Activated naive CD4-positive, alpha-beta T cell treated with anti-CD3 and anti-CD28 coated beads, Interleukin-2, amount 10 ng/mL, durations not matched to agents 7 days and 5 days (primary cell): ENCODE data around the gene SPDYE2B.
"Not testable (repeated sequence)": the region's sequence is repeated elsewhere in the genome, so short reads cannot be mapped to it uniquely, and the experiment has no call there.

ENCODE experiments used
- CTCF ChIA-PET: fragments of 350-600 bp; sonication (Branson Sonifier 250); formaldehyde crosslinking; loops from one replicate; lab custom pipeline; 2021; ENCODE audit warnings: antibody characterized with exemption; lab: Charles Lee
- DNase-seq: peaks from one replicate; pipeline ENCODE4 v3.0.0-alpha.2; 2020
- H3K27ac Mint-ChIP-seq: one replicate; pipeline ENCODE4 v1.8.0; 2021; ENCODE audit warnings: mild to moderate bottlenecking, moderate library complexity, mixed read lengths
- H3K27me3 Mint-ChIP-seq: one replicate; pipeline ENCODE4 v1.8.0; 2021; ENCODE audit warnings: mild to moderate bottlenecking, mixed read lengths
- H3K36me3 Mint-ChIP-seq: one replicate; pipeline ENCODE4 v1.8.0; 2021; ENCODE audit warnings: mixed read lengths
- H3K4me1 Mint-ChIP-seq: one replicate; pipeline ENCODE4 v1.8.0; 2021; ENCODE audit warnings: mixed read lengths
- H3K4me3 Mint-ChIP-seq: one replicate; pipeline ENCODE4 v1.8.0; 2021; ENCODE audit warnings: mild to moderate bottlenecking, moderate library complexity, mixed read lengths
- H3K9me3 Mint-ChIP-seq: one replicate; pipeline ENCODE4 v1.8.0; 2021; ENCODE audit warnings: mixed read lengths

SPDYE2B gene

DNA sequence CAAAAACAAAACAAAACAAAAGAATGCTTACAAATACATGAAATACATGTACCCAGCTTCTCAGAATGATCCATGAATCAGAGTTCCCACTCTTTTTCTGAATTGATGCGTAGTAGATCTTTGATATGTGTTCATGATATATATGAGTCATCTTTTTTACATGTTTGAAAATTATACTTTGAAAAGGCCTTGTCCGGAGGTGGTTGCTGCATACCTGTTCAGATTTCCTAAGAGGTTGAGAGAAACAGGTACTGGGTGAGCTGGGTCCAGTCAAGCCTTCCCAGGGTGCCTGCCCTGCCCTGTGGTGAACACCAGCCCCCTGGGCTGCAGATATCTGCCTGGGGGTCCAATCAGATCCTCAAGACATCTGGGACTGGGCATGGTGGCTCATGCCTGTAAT lies 25.4 kb downstream of the SPDYE2B start:
- H3K9me3 Mint-ChIP-seq, H3K36me3 Mint-ChIP-seq, DNase-seq, H3K4me3 Mint-ChIP-seq, CTCF ChIA-PET, H3K27ac Mint-ChIP-seq, H3K4me1 Mint-ChIP-seq, H3K27me3 Mint-ChIP-seq: not testable (repeated sequence)

DNA sequence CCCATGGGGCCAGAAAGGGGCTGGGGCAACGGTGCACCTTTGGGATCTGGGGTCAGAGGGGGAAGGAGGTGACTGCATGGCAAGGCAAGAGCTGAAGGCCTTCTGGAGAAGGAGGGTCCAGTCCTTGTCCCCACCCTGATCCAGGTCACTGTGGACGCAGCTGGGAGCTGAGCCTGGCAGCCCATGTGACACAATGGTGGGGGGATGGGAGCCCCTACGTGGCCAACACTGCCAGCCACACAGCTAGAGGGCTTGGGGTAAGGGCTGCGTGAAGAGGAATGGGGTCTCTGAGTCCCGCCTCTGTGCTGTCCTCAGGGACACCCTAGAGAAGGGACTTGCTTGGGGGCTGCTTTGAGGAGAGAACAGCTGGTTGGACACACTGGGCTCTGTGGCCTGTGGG lies 30.7 kb downstream of the SPDYE2B start:
- H3K36me3 Mint-ChIP-seq, H3K9me3 Mint-ChIP-seq, CTCF ChIA-PET, H3K4me3 Mint-ChIP-seq, DNase-seq, H3K27ac Mint-ChIP-seq, H3K27me3 Mint-ChIP-seq, H3K4me1 Mint-ChIP-seq: not testable (repeated sequence)

DNA sequence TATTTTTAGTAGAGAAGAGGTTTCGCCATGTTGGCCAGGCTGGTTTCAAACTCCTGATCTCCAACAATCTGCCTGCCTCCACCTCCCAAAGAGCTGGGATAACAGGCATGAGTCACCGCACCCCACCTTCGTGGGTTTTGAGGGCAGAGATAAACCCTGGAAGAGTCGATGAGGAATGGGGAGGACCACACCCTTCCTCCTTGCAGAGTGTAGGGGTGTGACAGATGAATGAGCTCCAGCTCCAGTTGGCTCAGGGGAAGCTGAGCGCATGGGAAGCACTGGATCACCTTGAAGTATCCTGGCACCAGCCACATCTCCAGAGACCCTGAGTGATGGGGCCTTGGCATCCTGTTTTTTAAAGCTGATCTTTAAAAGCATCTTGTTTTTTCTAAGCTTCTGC lies 32.4 kb downstream of the SPDYE2B start:
- H3K9me3 Mint-ChIP-seq, H3K27ac Mint-ChIP-seq, DNase-seq, H3K4me1 Mint-ChIP-seq, H3K4me3 Mint-ChIP-seq, H3K27me3 Mint-ChIP-seq, CTCF ChIA-PET, H3K36me3 Mint-ChIP-seq: not testable (repeated sequence)

DNA sequence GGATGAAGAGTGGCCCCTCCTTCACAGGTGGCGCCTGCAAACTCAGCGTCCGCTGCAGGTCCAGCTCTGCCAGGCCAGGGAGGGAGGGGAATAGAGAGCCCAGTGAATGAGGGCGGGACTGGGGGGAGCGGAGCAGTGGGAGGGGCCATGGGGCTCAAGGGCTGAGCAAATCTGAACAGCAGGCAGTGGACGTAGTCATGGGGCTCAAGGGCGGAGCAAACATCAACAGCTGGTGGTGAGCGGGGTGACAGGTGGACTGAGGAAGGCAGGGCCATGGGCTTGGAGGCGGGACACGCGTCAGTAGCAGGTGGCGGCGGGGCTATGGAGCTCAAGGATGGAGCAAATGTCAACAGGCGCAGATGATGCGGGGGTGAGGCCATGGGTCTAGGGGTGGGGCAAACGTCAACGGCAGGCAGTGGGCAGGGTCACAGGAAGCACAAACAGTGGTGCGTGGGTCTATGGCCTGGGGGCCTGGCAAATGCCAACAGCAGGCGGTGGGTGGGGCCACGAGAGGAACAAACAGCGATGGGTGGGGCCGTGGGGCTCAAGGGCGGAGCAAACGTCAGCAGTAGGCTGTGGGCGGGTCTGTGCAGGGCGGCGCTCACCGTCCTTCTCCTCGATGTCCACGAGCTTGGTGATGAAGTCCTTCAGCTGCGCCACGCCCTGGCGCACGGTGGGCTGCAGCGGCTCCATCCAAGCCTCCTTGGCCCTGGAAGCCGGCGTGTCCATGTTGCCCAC lies 38.3 kb downstream of the SPDYE2B start:
- CTCF ChIA-PET, H3K27ac Mint-ChIP-seq, H3K27me3 Mint-ChIP-seq, H3K9me3 Mint-ChIP-seq, DNase-seq, H3K4me3 Mint-ChIP-seq, H3K36me3 Mint-ChIP-seq, H3K4me1 Mint-ChIP-seq: not testable (repeated sequence)

DNA sequence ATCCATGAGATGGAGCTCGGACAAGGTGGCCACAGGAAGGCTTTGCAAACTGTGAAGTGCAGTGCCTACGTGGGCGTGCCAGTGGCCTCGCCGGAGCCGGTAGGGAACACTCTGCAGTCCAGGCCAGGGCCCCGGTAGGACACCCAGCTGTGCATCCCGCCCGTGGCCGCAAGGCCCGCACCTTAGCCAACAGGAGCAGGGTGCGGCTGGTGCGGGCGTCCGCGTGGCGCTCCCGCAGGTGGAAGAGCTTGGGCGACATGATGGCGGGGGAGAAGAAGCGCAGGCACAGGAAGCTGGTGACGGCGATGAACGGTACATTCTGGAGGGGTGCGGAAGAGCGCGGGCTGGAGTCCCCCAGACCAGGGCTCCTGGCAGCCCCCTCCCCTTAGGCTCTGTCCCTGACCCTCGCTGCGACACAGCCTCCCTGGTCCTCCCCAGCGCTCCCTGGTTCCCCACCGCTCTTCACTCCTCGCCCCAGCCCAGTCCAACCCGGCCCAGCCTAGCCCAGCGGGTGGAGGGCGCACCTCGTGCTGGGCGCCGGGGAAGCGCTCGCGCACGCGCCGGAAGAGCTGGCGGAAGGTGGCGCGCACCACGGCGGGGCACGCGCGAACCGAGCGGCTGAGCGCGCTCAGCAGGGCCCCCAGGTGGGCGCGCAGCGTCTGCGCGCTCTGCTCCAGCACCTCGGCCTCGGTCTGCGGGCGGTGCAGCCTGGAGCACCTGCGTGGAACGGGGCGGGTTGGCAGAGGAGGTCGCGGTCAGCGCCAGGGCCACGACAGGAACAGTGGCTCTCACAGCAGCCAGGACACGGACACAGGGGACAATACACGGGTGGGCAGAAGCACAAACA lies 39.5 kb downstream of the SPDYE2B start:
- not testable (repeated sequence) for H3K27ac Mint-ChIP-seq, H3K4me3 Mint-ChIP-seq

DNA sequence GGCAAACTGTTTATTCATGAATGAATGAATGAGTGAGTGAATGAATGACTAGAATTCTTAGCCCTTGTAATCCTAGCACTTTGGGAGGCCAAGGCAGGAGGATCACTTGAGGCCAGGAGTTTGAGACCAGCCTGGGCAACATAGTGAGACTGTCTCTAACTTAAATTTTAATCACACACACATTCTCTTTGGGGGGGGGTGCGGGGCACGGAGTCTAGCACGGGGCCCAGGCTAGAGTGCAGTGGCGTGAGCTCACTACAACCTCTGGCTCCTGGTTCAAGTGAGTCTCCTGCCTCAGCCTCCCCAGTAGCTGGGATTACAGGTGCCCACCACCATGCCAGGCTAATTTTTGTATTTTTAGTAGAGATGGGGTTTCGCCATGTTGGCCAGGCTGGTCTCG lies 40.5 kb downstream of the SPDYE2B start:
- CTCF ChIA-PET, H3K27ac Mint-ChIP-seq, H3K9me3 Mint-ChIP-seq, H3K4me3 Mint-ChIP-seq, H3K4me1 Mint-ChIP-seq, DNase-seq, H3K36me3 Mint-ChIP-seq, H3K27me3 Mint-ChIP-seq: not testable (repeated sequence)

More for the DNA sequence above, 39.5 kb downstream of the SPDYE2B start:
- CTCF ChIA-PET, DNase-seq, H3K4me1 Mint-ChIP-seq, H3K27me3 Mint-ChIP-seq, H3K9me3 Mint-ChIP-seq, H3K36me3 Mint-ChIP-seq: not testable (repeated sequence)

DNA sequence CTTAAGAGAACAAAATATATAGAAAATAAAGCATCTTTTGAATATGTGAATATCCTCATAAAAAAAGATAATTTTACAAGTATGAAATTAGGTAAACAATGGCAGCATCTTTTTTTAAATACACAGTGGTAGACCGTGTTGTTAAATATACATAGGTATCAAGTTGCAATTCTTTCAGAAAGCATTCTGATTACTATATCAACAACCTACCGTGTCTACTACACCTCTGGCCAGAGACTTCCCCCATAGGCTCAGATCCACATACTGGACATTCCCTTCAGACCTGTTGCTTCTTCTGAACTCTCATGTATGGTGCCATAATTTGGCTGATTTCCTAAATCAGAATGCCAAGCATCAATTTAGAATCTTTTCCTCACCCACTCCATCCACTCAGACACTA lies 43.9 kb downstream of the SPDYE2B start:
- H3K9me3 Mint-ChIP-seq, DNase-seq, CTCF ChIA-PET, H3K27me3 Mint-ChIP-seq, H3K4me1 Mint-ChIP-seq, H3K36me3 Mint-ChIP-seq, H3K4me3 Mint-ChIP-seq, H3K27ac Mint-ChIP-seq: not testable (repeated sequence)

DNA sequence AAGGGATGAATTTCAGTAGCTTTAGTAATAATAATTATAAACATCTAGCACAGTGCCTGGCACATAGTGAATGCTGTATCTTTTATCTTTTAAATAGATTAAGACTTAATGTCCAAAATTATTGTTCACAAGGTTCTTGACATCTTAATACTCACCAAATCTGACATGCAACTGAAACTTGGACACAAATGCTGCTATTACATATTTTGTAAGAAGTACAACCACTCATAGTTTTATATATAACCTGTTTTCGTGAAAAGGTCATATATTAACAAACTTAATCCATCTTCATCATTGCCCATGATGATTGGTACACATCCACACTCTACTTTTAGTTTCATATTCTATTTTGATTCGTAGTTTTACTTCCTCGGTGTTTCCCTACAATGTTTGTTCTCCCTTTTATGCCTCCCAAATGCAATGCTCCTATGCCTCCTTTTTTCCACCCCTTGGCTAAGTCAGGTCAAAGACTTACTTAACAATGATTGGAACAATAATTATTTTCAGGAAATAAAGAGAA lies 45.0 kb downstream of the SPDYE2B start:
- CTCF ChIA-PET, H3K4me1 Mint-ChIP-seq, H3K27ac Mint-ChIP-seq, DNase-seq, H3K4me3 Mint-ChIP-seq, H3K36me3 Mint-ChIP-seq, H3K9me3 Mint-ChIP-seq: not testable (repeated sequence)
- peaks cover 12% of the 10 kb centered on the region for H3K27me3 Mint-ChIP-seq

DNA sequence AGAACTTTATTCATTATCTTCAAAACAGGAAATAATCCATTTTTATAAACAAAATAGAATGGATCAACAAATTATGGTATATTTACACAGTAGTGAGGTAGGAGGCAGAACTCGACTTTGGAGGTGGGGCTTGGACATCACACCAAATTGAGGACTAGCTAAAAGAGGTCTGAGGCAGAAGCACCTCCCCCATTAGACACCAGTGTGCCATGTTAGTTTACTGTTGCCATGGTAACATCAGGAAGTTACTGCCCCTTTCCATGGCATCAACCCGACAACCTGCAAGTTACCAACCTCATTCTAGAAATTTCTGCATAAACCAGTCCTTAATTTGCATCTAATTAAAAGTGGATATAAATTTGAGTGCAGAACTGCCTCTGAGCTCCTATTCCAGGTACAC lies 45.9 kb downstream of the SPDYE2B start:
- H3K36me3 Mint-ChIP-seq, H3K4me1 Mint-ChIP-seq, H3K4me3 Mint-ChIP-seq, H3K27ac Mint-ChIP-seq, DNase-seq, CTCF ChIA-PET, H3K9me3 Mint-ChIP-seq: not testable (repeated sequence)
- H3K27me3 Mint-ChIP-seq: peaks cover 13% of the 10 kb centered on the region

DNA sequence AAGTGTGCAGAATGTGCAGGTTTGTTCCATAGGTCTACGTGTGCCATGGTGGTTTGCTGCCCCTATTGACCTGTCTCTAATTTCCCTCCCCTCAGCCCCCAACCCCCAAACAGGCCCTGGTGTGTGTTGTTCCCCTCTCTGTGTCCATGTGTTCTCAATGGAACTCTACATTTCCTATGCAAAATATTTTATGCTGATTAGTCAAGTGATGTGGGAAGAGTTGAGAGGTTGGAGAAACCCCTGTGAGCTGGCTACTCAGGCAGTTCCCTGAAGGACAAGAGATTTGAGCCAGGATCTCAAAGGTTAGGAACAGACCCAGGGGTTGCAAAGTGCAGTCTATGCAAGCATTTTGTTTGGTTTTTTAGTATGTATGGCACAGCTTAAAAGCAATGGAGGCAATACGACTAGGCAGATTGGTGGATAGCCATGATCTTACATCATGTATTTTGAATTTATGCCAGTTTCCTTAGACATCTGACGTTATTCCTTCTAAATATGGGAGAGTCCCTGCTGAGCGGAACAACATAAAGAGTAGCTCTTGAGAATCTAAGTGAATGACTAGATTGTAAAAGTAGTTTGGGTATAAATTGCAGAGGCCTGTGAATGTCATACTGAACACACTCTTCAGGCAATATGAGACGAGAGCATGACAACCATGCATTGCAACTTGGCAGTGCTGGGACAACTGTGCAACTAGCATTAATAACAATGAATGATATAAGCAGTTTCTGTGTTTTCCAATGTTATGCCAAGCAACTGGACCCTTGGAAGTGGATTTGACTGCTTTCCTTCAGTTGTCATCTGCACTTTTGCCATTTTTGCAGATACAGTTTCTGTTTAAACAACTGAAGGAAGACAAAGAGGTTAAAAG lies 47.8 kb downstream of the SPDYE2B start:
- peaks cover 13% of the 10 kb centered on the region for H3K27me3 Mint-ChIP-seq
- DNase-seq, H3K4me1 Mint-ChIP-seq, H3K4me3 Mint-ChIP-seq, CTCF ChIA-PET, H3K9me3 Mint-ChIP-seq, H3K36me3 Mint-ChIP-seq, H3K27ac Mint-ChIP-seq: not testable (repeated sequence)

DNA sequence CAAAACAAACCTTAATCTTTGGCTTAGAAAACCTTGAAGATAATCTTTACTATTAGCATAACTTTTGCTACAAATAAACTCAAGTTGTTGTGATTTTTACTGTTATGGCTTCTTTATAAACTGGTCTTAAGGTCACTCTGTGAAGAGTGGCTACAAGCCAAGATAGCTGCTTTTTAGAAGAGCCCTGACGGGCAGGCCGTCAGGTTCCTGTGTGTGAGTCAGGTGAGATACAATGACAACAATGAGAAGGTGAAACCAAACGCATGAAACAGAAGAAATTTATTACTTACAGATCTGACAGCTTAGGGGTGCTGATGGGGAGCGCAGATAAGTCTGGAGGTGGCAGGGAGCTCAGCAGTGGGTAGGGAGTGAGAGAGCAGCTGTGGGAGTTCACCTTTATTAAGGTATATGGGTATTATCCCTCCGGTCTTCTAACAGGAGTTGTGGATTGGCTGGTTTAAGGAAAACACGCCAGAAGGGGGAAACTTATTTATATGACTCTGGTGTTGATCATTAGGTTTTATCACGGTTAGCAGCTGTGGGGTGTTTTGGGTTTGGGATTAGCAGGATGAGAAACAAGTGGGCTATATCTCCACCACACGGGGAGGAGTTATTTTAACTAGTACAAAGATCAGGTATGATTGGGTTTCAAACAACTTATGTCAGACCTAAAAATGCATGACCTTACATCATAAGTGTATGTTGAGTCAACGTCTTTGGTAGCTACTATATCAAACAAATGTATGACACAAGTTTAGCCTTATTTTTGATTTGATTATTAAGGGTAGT lies 49.0 kb downstream of the SPDYE2B start:
- peaks cover 11% of the 10 kb centered on the region for H3K27me3 Mint-ChIP-seq
- H3K27ac Mint-ChIP-seq, H3K9me3 Mint-ChIP-seq, CTCF ChIA-PET, H3K4me3 Mint-ChIP-seq, H3K4me1 Mint-ChIP-seq, H3K36me3 Mint-ChIP-seq, DNase-seq: not testable (repeated sequence)
